NB4 (cell line): Measurements from ENCODE around the gene IP6K1.
"Not testable (repeated sequence)": the region's sequence is repeated elsewhere in the genome, so short reads cannot be mapped to it uniquely, and the experiment has no call there.

Source experiments
- DNase-seq: peaks from one replicate; pipeline ENCODE4 v3.0.0; 2010; ENCODE audit warnings: low read depth
- H3K4me3 ChIP-seq: one replicate; pipeline ENCODE4 v1.5.1; 2011; ENCODE audit warnings: mild to moderate bottlenecking, low read depth, low read length, moderate library complexity
- MYC ChIP-seq: IDR thresholded peaks from 2 replicates; pipeline ENCODE4 v1.6.1; 2011; ENCODE audit warnings: low read depth, low read length
- POLR2A ChIP-seq: IDR thresholded peaks from 2 replicates; pipeline ENCODE4 v1.6.1; 2011; ENCODE audit warnings: mild to moderate bottlenecking; ENCODE audit not compliant: insufficient read length; ENCODE audit errors: extremely low read depth
- TF ChIP-seq, protein P1 (sequence below): IDR thresholded peaks from one replicate; pipeline ENCODE4 v1.5.1; 2012; ENCODE audit warnings: low read depth, low read length
- TF ChIP-seq, protein P2 (sequence below): IDR thresholded peaks from 2 replicates; pipeline ENCODE4 v1.6.1; 2011; ENCODE audit warnings: low read depth, low read length

Gene IP6K1

DNA sequence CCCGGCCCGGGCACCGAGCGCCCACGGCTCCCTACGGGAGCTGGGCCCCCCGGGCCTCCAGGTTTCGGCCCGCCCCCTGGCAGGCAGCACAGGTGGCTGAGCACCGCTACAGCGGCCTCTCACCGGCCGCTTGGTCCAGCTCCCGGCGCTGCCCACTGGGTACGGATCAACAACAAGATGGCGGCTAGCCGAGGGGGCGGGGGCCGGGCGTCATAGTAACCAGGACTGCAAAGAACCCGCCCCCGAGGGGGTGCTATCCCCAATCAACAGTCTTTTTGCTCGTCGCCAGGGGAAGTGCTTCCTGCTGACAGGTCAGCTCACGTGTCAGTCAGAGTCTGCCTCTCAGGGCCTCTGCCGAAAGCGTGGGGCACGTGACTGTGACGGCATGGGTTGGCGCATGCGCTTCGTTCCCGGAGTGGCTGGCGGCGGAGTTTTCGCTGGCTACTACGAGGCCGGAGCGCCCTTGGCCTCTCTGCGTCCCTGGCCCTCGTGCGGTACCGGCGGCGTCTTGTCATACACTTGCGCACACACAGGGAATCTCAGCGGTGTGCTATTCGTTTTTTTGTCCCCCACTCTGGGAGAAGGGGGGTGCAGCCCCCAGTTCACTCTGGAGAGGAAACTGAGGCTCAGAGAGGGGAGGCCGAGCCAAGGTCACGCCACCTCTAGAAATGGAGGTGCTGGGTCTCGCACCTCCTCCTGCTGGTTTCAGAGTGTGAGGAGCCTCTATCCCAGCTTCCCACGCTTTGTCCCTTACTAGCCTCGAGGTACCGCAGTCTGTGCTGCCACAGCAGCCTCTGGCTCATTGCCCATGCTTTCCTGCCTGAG lies at the start of gene IP6K1:
Gene IP6K1, minus strand, starts transcription at position 186 of the 825 bp plus-strand sequence. CDS start 38,502 bp downstream, outside the sequence.
- TF ChIP-seq MYC, result peak; percentile 95
- TF ChIP-seq, protein P1, sequence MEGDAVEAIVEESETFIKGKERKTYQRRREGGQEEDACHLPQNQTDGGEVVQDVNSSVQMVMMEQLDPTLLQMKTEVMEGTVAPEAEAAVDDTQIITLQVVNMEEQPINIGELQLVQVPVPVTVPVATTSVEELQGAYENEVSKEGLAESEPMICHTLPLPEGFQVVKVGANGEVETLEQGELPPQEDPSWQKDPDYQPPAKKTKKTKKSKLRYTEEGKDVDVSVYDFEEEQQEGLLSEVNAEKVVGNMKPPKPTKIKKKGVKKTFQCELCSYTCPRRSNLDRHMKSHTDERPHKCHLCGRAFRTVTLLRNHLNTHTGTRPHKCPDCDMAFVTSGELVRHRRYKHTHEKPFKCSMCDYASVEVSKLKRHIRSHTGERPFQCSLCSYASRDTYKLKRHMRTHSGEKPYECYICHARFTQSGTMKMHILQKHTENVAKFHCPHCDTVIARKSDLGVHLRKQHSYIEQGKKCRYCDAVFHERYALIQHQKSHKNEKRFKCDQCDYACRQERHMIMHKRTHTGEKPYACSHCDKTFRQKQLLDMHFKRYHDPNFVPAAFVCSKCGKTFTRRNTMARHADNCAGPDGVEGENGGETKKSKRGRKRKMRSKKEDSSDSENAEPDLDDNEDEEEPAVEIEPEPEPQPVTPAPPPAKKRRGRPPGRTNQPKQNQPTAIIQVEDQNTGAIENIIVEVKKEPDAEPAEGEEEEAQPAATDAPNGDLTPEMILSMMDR, result no peak
- TF ChIP-seq, protein P2, sequence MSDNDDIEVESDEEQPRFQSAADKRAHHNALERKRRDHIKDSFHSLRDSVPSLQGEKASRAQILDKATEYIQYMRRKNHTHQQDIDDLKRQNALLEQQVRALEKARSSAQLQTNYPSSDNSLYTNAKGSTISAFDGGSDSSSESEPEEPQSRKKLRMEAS, result peak; percentile 100
- TF ChIP-seq POLR2A, result peak; percentile 92
- peak within 1 kb of the TSS; percentile 94 for H3K4me3 ChIP-seq
- DNase-seq, result peak; percentile 100

DNA sequence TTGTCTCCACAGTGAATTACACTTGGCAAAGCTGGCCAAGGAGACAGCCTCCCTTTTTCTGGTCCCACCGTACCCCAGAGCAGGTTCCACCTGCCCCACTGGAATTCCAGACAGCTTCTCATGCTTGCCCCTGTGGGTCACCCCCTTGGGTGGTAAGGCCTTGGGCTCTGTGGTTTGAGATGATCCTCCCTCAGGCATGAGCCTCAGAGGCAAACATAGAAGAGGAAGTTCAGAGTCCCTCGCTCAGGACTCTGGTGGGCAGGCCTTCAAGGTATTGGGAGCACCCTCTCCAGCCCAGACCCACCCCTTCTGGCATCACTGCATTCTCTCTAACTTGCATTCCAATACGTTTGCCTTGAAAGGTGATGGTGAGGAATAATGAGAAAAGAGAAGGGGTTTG lies 45.0 kb upstream of the IP6K1 start:
- TF ChIP-seq POLR2A (no peak), MYC (no peak)
- TF ChIP-seq, protein P1, result no peak
- TF ChIP-seq, protein P2, result no peak
- H3K4me3 ChIP-seq, result no peak overlapping the region
- peak; percentile 66 for DNase-seq

DNA sequence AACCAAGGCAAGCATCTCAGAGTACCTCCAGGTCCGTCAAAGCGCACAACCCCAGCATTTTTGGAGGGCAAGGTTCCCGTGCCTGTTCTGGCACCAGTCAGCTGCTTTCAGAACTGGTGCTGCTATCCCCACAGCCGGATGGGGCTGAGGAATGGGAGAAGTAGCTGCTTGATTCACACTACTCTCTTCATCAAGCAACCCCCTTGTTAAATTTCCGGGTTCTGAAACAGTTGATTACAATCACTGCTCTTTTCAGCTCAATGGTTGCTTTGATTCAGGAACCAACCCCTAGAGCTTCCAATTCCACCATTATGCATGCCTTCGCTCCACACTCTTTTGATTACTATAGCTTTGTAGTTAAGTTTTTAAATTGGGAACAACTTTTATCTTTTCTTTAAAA lies 39.7 kb upstream of the IP6K1 start:
- DNase-seq, result no peak
- TF ChIP-seq, protein P1, result no peak
- no peak for TF ChIP-seq MYC
- TF ChIP-seq, protein P2, result no peak
- TF ChIP-seq POLR2A, result no peak
- H3K4me3 ChIP-seq, result no peak overlapping the region

DNA sequence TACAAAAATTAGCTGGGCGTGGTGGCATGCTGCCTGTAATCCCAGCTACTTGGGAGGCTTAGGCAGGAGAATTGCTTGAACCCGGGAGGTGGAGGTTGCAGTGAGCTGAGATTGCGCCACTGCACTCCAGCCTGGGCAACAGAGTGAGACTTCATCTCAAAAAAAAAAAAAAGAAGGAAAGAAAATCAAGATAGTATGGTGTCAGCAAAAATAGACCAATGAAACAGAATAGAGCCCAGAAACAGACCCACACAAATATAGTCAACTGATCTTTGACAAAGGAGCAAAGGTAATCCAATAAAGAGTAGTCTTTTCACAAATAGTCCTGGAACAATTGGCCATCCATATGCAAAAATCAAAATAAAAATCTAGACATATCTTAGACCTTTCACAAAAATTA lies 36.8 kb upstream of the IP6K1 start:
- not testable (repeated sequence) for DNase-seq, H3K4me3 ChIP-seq

DNA sequence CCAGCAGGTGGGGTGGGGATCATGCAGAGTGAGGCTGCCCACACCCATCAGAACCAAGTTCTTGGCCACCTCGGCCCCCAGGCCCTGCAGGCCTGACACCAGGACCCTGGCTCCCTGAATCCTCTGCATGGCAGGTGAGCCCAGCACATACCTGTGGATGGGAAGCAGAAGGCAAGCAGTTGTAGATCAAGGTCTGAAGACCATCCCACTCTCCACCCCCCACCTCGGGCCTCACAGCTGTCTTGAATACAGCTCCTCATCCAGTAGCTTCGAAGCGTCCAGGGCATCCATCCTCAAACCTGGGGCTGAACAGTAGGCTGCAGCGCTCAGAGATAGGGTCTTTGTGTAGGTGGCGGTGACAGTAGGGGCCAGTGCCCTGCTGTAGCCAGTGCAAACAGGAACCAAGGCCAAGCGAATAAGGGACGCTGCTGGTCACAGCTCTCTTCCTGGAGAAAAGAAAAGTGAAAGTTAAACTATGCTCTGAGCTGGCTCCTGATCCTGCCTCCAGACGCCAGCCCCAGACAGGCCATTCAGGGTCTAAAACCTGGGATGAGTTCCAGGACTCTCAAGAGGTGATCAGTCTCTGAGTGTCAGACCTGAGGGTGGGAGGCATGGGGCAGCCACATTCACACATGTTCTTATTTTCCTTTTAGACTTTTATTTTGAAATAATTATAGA lies 27.3 kb upstream of the IP6K1 start, which contains the start of gene UBA7:
Gene UBA7, minus strand, starts transcription at position 457 of the 678 bp plus-strand sequence. Its CDS starts 166 bp downstream, at position 291.
- peak; percentile 67 for DNase-seq
- TF ChIP-seq MYC (no peak), POLR2A (peak; percentile 20)
- H3K4me3 ChIP-seq, result peak within 1 kb of the TSS; percentile 42

DNA sequence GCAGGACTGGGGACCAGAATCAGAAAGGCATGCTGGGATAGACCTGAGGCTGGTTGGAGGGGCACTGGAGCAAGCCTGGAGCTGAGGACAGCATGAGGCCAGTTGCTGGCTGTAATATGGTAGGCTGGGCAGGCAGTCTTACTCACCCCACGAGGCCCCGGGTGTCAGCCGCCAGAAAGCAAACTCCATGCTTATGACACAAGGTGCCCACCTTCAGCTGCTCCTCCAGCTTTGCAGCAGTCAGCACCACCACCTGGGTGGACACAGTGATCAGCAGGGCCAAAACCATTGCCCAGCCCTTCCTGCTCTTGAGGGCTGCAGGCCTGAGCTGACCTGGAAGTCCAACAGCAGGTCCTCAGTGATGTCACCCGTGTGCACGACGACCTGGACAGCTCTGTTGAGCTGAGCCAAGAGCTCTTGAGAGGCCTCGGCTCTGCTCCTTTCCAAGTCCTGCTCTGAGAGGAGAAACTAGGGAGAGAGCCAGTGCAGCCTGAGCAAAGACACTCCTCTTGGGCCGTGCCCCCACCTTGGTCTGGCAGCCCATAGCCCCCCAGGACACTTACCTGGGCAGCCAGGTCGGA lies 26.7 kb upstream of the IP6K1 start:
- DNase-seq, result no peak
- TF ChIP-seq, protein P2, result no peak
- TF ChIP-seq POLR2A, result no peak
- peak overlapping the region; percentile 42 for H3K4me3 ChIP-seq

DNA sequence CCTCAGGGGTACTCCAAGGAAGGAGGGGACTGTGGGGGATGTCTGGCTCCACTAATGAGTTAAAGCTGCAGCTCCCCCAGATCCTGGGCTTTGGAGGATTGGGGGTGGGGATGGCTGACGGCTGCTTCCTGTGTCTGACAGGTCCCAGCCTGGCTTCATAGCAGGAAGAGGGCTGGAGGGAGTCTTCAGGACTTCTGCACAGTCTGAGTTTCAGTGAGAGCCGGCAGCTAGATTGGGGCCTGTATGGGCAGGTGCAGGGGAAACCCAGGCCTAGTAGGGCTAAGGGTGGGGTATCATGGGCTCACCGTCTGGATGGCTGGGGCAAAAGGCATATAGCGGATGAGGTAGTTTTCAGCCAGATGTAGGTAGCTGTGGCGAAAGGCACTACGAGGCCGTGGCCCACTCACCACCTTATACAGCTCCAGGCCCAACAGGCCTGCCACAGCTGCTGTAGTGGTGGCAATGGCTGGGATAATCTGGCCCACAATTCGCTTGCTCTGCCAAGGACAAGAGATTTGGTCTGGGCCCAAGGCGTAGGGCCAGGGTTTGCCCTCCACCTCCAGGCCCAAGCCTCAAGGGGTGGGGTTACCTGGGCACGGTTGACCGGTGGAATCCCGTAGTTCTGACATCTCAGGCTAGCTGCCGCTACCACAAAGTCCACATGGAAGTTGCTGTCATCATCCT lies 21.2 kb upstream of the IP6K1 start:
- TF ChIP-seq MYC (no peak), POLR2A (no peak)
- DNase-seq, result peak; percentile 69
- H3K4me3 ChIP-seq, result no peak overlapping the region
